NOMO-1 treated with dmso at 0.1 percent for 144 hours (cell line): ENCODE results near the gene NCBP2L.

Experiments used
- DNase-seq: peaks from one replicate; lab custom pipeline; 2025; ENCODE audit not compliant: unreplicated experiment; lab: John Stamatoyannopoulos, UW

NCBP2L gene

GRCh38 chrX:107752043-107752442, 25.5 kb upstream of the NCBP2L start:
- no peak for DNase-seq

- no peak for DNase-seq
Measured at GRCh38 chrX:107752714-107753113, 24.8 kb upstream of the NCBP2L start.

- peak; percentile 43 for DNase-seq
Measured at GRCh38 chrX:107753187-107753586, 24.3 kb upstream of the NCBP2L start.

GRCh38 chrX:107755721-107756120, 21.8 kb upstream of the NCBP2L start:
- DNase-seq, result no peak

GRCh38 chrX:107758231-107758766, 19.2 kb upstream of the NCBP2L start:
- DNase-seq, result no peak

GRCh38 chrX:107760304-107761077, 17.0 kb upstream of the NCBP2L start:
- DNase-seq, result no peak

- no peak for DNase-seq
Measured at GRCh38 chrX:107763647-107764046, 13.9 kb upstream of the NCBP2L start.

- DNase-seq, result no peak
Measured at GRCh38 chrX:107764845-107765608, 12.5 kb upstream of the NCBP2L start.

- no peak for DNase-seq
Measured at GRCh38 chrX:107766470-107767150, 10.9 kb upstream of the NCBP2L start.

- no peak for DNase-seq
Measured at GRCh38 chrX:107768051-107768450, 9.5 kb upstream of the NCBP2L start.

GRCh38 chrX:107769581-107770317, 7.8 kb upstream of the NCBP2L start:
- no peak for DNase-seq

GRCh38 chrX:107773206-107773605, 4.3 kb upstream of the NCBP2L start:
- no peak for DNase-seq

GRCh38 chrX:107773906-107774435, 3.6 kb upstream of the NCBP2L start:
- DNase-seq, result no peak

- no peak for DNase-seq
Measured at GRCh38 chrX:107775000-107775733, 2.4 kb upstream of the NCBP2L start.

GRCh38 chrX:107775734-107776511, 1.6 kb upstream of the NCBP2L start, which contains the start of gene TSC22D3:
Gene TSC22D3 (minus strand): TSS chrX:107775787. CDS start chrX:107775419, 368 bp downstream.
- peak; percentile 46 for DNase-seq

- DNase-seq, result peak; percentile 64
Measured at GRCh38 chrX:107776649-107777535, 641 bp upstream of the NCBP2L start.

GRCh38 chrX:107780525-107780924, 3.0 kb downstream of the NCBP2L start:
- DNase-seq, result no peak

GRCh38 chrX:107787827-107788226, 10.3 kb downstream of the NCBP2L start:
- DNase-seq, result no peak
